UCSD-AML1 (cell line): ENCODE data around the gene JMJD1C.
"Not testable (repeated sequence)": the region's sequence is repeated elsewhere in the genome, so short reads cannot be mapped to it uniquely, and the experiment has no call there.

Experiments used
- DNase-seq: peaks from one replicate; lab custom pipeline; 2025; ENCODE audit not compliant: unreplicated experiment; lab: John Stamatoyannopoulos, UW

The JMJD1C gene, protein sequence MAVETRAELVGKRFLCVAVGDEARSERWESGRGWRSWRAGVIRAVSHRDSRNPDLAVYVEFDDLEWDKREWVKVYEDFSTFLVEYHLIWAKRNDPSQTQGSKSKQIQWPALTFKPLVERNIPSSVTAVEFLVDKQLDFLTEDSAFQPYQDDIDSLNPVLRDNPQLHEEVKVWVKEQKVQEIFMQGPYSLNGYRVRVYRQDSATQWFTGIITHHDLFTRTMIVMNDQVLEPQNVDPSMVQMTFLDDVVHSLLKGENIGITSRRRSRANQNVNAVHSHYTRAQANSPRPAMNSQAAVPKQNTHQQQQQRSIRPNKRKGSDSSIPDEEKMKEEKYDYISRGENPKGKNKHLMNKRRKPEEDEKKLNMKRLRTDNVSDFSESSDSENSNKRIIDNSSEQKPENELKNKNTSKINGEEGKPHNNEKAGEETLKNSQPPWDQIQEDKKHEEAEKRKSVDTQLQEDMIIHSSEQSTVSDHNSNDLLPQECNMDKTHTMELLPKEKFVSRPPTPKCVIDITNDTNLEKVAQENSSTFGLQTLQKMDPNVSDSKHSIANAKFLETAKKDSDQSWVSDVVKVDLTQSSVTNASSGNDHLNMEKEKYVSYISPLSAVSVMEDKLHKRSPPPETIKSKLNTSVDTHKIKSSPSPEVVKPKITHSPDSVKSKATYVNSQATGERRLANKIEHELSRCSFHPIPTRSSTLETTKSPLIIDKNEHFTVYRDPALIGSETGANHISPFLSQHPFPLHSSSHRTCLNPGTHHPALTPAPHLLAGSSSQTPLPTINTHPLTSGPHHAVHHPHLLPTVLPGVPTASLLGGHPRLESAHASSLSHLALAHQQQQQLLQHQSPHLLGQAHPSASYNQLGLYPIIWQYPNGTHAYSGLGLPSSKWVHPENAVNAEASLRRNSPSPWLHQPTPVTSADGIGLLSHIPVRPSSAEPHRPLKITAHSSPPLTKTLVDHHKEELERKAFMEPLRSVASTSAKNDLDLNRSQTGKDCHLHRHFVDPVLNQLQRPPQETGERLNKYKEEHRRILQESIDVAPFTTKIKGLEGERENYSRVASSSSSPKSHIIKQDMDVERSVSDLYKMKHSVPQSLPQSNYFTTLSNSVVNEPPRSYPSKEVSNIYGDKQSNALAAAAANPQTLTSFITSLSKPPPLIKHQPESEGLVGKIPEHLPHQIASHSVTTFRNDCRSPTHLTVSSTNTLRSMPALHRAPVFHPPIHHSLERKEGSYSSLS (N-terminal part only)

DNA sequence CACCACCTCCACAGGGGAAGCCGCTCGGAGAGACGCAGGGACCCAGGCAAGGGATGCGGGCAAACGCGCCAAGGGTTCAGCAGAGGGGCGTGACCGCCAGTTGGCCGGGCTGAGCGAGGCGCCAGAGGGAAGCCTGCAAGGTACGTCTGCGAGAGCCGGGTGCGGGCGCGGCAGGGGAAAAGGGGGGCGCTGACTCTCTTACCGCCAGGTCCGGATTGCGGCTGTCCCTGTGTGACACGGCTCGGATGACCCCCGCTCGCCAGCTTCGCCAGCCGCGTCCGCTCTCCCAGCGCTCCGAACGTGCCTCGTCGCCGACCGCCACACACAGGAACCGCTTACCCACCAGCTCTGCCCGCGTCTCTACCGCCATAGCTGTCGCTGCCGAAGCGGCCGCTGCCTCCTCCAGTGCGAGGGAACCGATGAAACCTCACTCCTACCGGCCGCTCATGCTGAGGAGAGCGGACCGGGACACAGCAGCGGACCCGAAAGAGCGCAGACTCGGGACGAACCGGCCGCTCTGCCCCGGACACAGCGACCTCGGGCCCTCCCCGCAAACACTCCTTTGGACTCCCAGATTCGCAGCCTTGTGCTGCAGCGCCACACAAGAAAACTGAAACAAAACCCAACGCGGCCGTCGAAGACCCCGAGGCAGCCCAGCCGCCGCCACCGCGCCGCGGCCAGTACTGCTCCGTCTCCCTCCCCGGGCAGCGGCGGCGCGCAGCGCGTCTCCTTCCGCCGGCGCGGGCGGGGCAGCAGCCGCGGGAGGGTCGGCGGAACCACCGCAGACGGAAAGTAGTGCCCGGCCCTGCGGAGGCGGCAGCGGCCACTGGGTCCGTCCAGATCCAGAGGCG lies at the start of gene JMJD1C:
Gene JMJD1C, minus strand, starts transcription at position 685 of the 851 bp plus-strand sequence. Its CDS starts 315 bp downstream, at position 370.
- peak; percentile 80 for DNase-seq

DNA sequence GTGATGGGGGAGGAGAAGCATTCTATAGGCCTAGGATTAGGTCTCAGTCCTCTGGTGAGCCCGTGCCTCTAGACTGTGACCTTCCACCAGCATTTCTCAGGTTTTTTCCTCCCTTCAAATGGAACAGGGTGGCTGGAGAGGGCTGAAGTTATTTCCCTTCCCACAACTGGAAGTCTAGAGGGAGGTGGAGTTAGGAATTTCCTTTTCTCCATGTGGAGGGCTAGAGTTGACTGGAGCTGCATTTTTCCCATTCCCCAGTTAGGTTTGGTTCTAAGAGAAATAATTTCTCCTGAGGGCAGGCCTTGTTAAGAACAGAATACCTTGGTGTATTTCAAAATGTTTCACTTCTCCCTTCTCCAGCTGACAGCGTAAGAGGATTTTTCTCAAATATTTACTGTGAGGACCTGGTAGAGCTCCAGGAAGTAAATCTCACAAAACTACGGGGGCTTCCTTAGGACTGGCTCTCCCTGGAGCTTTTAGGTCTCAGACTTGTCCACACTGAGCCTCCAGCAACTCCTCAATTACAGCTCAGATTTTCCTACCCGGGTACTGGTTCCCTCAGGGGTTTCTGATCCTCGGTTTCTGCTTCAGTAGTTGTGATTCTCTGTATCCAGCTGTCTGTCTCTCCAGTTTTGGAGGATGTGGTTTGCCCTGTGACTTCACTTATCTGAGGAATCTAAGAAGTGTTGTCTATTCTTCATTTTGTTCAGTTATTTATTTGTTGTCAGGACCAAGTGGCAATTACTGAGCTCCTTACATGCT lies 49.4 kb upstream of the JMJD1C start:
- DNase-seq = no peak

DNA sequence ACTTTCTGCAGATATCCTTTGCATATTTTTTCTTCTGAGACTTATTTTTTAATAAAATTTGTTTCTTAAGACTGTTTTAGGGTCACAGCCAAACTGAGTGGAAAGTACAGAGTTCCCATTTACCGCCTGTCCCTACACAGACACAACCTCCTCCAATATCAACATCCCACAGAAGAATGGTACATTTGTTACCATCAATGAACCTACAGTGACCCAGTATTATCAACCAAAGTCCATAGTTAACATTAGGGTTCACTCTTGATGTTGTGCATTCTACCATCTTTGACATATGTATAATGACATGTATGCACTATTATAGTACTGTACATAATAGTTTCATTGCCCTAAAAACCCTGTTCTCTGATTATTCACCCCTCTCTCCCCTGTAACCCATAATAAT lies 40.8 kb upstream of the JMJD1C start:
- DNase-seq = no peak

DNA sequence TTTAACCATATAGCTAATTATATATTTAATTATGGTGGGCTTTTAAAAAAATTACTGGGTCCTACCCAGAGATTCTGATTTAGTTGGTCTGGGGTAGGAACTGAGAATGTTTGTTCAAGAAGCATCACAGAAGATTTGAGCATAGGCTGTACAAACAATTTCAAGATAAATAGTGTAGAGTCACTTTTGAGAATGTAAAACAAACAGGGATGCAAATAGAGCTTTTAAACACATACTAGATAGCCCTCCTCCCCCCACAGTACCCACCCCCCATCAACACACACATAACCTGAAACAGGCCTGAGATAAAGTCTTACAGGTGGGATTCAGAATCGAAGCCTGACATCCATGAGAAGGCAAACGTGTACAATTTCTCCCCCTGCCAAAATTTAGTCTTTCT lies 39.8 kb upstream of the JMJD1C start:
- DNase-seq = no peak

DNA sequence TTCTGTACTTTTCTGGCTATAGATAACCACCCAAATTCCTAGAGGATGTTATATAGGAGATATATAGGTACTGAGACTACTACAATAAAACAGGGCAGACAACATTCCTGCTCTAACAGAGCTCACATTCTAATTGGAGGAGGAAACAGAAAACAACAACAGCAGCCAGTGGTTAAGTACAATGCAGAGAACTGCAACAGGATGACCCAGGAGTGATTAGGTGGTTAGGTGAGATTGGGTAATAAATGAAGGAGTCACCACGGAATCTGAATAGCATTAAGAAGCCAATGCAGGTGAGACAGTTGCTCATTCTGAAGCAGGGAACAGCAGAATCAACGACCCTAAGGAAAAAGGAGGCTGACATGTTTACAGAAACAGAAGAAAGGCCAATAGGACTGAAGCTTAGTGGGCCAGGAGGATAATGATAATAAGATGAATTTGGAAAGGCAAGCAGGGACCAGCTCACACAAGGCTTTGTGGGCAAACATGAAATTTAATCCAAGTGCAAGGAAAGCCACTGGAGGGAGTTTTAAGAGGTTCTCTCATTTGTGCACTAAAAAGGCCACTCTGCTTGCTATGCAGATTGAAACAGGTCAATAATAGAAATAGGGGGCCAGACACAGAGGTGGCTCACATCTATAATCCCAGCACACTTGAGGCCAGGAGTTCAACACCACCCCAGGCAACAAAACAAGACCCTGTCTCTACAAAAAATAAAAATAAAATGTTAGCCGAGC lies 38.5 kb upstream of the JMJD1C start:
- DNase-seq = no peak

DNA sequence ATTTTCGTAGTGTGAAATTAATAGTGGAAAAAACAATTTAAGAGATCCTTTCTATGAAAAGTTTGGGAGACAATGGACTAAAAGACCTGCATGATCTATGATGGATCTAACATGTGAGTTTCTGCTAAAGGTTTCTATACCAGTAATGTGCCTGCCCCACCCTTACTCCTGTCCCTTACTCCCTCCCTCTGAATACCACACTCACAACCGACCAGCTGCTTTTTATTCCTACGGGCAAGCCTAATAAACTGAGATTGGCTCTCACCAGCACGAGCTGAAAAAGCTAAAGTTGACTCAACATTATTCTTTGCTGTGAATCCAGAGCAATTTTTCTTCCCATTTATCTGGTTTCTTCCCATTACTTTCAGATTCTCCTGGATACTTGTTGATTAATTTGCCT lies 37.6 kb upstream of the JMJD1C start:
- no peak for DNase-seq

DNA sequence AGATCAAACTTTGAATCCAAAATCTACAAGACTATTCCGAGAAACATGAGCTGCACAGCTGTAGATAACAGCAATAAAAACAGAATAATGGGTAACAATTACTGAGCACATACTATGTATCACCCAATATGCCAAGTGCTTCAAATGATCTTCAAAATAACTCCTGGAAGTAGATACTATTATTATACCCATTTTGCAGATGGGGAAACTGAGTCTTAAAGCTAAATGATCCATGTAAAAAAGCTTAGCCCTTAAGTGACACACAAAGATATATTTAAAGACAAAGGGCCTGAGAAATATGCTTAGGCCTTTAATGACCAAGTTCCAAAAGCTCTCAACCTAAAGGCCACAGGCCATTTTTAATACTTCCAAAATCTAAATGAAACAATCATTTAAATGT lies 37.1 kb upstream of the JMJD1C start:
- no peak for DNase-seq

DNA sequence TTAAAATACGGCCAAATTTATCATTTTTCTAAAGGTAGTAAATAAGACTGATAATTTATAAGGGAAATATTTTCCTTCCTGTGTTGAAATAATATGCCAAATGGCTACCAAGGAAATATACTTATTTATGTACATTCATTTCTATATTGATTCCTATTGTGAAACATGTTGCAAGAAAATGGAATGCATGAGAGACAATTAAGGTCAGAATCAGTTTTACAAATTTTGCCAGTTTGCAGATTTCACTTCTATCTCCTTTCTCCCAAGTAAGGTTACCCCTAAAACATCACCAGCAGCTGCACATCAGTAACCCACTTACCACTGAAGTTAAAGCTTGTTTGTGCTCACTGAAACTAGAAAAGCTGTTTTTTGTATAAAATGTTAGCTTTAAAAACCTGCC lies 36.2 kb upstream of the JMJD1C start:
- no peak for DNase-seq

DNA sequence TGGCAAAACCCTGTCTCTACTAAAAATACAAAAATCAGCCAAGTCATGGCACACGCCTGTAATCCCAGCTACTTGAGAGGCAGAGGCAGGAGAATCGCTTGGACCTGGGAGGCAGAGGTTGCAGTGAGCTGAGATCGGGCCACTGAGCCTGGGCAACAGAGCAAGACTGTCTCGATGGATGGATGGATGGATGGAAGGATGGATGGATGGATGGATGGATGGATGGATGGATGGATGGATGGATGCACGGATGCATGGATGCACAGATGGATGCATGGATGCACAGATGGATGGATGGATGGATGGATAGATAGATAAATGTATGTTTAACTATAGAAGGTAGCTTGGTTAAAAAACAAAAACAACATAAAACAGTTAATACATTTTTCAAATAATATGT lies 34.8 kb upstream of the JMJD1C start:
- DNase-seq = not testable (repeated sequence)

DNA sequence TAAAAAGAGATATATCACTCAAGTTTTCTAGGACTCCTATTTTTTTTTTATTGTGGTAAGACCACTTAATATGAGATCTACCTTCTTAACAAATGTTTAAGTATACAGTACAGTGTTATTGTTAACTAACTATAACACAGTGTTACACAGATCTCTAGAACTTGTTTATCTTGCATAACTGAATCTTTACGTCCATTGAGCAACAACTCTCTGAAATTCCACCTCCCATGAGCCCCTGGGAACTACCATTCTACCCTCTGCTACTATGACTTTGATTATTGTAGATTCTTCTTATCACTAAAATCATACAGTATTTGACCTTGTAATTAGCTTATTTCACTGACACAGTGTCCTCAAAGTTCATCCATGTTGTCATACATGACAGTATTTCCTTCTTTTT lies 32.9 kb upstream of the JMJD1C start:
- DNase-seq = no peak

DNA sequence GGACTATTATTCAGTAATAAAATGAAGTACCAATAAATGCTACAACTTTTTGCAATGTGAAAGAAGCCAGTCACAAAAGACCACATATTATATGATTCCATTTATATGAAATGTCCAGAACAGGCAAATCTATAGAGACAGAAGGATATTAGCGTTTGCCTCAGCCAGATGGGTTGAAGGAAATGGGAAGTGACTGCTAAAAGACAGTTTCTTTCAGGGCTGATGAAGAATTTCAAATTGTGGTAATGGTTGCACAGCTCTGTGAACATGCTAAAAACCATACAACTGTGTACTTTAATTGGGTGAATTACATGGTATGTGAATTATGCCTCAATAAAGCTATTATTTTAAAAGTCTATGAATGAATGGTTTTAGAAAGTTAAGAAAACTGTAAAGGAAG lies 31.5 kb upstream of the JMJD1C start:
- no peak for DNase-seq

DNA sequence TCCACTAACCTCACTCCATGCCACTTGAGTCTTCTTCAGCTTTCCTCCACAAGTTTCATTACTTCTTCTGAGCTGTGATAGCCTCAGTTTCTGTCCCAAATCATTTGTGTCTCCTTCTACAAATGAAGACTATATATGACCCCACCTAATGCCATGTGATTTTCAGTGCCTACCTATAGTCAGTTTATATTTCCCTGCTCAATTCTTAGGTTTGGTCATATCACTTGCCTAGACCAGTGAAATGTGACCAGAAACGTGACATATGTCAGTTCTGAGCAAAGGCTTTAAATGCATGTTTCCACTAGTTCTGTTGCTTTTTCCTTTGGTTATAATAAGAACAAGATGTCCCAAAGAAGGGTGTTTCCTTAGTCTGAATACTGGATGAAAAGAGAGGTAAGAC lies 30.8 kb upstream of the JMJD1C start:
- no peak for DNase-seq

DNA sequence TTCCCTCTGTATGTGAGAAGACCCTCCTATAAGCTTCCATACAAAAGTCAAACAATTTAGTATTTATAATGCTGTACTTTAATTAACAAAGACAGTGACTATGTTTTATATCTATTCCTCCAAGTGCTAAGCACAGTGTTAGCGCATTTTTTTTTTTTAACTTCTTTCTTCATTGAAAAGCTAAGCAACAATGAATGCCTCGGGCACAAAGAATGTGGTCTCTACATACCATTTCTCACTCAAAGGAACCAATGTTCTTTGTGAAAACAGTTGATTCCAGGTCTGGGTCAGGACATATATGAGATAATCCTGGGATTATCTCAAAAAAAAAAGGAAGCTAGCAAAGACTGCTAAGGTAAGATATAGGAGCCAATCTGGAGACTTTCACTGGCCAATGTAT lies 29.2 kb upstream of the JMJD1C start:
- DNase-seq = no peak

DNA sequence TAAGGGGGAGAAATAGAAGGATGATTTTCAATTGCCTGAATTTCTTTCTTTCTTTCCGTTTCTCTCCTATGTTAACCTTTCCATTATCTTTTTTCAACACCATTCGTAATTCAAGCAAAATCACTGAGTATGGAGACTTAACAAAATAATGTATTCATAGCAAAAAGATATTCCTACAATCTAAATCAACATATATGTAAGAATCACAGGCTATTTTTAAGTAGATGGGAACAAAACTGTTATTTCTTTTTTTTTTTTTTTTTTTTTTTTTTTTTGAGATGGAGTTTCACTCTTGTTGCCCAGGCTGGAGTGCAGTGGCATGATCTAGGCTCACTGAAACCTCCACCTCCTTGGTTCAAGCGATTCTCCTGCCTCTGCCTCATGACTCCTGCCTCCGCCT lies 27.2 kb upstream of the JMJD1C start:
- DNase-seq = no peak

DNA sequence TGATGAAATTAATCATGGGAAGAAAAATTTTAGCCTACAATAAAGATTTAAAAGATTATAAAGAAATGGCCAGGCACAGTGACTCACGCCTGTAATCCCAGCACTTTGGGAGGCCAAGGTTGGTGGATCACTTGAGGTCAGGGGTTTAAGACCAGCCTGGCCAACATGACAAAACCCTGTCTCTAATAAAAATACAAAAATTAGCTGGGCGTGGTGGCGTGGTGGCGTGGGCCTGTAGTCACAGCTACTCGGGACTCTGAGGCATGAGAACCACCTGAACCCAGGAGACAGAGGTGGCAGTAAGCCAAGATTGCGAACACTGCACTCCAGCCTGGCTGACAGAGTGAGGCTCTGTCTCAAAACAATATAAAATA lies 26.5 kb upstream of the JMJD1C start:
- DNase-seq = not testable (repeated sequence)

DNA sequence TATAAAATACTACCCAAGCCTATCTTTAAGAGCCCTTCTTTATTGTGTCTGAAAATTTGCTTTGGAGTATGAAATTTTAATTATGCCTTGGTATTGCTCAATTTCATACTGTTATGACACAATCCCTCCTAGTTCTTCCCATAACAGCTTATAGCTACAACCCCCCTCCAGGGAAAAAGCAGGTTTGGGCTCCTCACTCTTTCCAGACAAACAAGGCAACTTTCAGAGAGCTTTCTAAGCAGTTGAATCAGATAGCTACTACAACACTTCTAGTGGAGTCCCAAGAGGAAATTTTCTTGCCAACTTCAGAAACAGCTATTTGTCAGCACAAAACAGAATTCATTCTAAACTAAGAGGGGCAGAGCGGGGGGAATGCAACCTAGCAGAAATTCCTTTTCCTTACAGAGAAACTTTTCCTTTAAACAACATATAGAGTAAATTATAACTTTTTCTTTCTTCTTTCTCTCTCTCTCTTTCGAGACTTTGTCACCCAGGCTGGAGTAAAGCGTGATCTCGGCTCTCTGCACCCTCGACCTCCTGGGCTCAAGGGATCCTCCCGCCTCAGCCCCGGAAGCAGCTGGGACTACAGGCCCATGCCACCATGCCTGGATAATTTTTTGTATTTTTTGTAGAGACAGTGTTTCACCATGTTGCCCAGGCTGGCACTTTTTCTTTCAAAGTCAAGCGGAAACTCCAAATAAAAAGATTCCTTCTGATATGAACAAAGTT lies 26.0 kb upstream of the JMJD1C start:
- no peak for DNase-seq

DNA sequence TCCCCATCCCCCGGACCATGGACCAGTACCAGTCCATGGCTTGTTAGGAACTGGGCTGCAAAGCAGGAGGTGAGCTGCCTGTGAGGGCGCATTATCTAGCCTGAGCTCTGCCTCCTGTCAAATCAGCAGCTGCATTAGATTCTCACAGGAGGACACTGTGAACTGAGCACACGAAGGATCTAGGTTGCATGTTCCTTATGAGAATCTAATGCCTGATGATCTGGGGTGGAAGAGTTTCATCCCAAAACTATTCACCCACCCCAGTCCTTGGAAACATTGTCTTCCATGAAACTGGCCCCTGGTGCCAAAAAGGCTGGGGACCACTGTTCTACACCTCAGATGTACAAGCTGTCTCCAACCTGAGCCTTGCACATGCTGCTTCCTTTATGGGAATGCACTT lies 24.1 kb upstream of the JMJD1C start:
- DNase-seq = no peak

DNA sequence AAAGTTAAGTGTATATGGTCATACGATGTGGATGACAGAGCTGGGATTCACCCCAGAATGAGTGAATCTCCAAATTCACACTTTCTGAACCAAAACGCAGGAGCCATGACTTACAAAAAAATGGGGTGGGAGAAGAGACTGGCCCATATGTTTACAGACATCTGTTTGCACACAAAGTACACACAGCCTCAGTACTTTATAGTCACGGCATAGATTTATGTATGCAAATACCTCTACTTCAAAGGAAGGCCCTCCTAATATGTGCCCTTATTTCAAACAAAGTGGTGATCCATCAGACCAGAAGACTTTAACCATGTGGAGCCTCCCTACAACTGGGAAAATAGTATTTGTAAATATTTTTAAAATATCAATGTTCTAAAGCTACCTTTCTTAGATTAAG lies 22.2 kb upstream of the JMJD1C start:
- DNase-seq = no peak

DNA sequence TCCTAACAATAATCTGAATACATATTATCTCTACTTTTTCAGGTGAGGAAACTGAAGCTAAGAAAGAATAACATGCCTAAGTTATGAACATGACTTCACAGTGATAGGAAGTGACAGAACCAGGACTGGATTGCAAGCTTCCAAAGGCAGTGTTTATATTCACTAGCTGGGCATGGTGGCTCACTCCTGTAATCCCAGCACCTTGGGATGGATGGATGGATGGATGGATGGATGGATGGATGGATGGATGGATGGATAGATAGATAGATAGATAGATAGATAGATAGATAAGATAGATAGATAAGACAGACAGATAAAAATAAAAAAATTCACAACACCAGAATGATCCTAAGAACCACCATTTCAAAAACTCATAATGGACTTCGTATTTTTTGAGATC lies 18.2 kb upstream of the JMJD1C start:
- DNase-seq = no peak
